Thyroid gland (tissue), 4 donors: Measurements from ENCODE around the gene ZNF878.

Experiments
- CTCF ChIP-seq, 6 experiments: fragments of 200-600 bp in 3 of 6; fragments of 450-650 bp in 3 of 6; sonication (generic) in 3 of 6; IDR thresholded peaks; one replicate each; pipeline ENCODE4 v1.5.1; 2016 to 2019; ENCODE audit warnings: antibody characterized with exemption in 6 of 6, mild to moderate bottlenecking in 2 of 6, inconsistent platforms in 1 of 6, moderate library complexity in 1 of 6
- POLR2A ChIP-seq, 2 donors: fragments of 450-650 bp; IDR thresholded peaks; one replicate each; pipeline ENCODE4 v1.6.1; 2017; ENCODE audit warnings: antibody characterized with exemption in 2 of 2, mild to moderate bottlenecking in 2 of 2, moderate library complexity in 1 of 2

- TF ChIP-seq CTCF (IDR thresholded peaks at IDR 0.05): no peak
- no peak for TF ChIP-seq POLR2A (IDR thresholded peaks at IDR 0.05)
These were observed 40.2 kb upstream of the ZNF878 start for GRCh38 chr19:12092956-12093355.
